Measurements from ENCODE around the gene DLX4. TPM values are rescaled to one million over a fixed set of nuclear protein-coding genes. Genes with fewer than 3 reads are reported as not detected.

DLX4 gene
- total RNA-seq, 1 experiment from 2014 or later = 2.5 TPM

GRCh38 chr17:49964303-49964768 lies 4.7 kb upstream of the DLX4 start:
- Histone ChIP-seq H3K27me3 (ENCODE audit: insufficient read depth, low read length) (peaks cover 68% of the 10 kb centered on the region), H3K9ac (ENCODE audit: extremely low read depth, insufficient read length, low read length) (no peak overlapping the region), H3K4me1 (ENCODE audit: insufficient read depth, low read length) (no peaks in the 10 kb centered on the region), H3K4ac (ENCODE audit: low read depth, low read length) (no peak overlapping the region), H4K8ac (replicated peaks; ENCODE audit: insufficient read length, low read depth, low read length) (no peak overlapping the region), H3K56ac (ENCODE audit: insufficient read length, low read depth, low read length) (no peak overlapping the region), H4K20me1 (ENCODE audit: control insufficient read depth, insufficient read depth, insufficient read length) (no peaks in the 10 kb centered on the region), H3K79me1 (ENCODE audit: insufficient read depth, low read depth, low read length, poor library complexity, severe bottlenecking) (no peaks in the 10 kb centered on the region), H2AK5ac (ENCODE audit: insufficient read length, low read length) (no peak overlapping the region), H2BK120ac (ENCODE audit: low read depth, low read length, poor library complexity, severe bottlenecking) (no peak overlapping the region), H3K9me3 (ENCODE audit: control insufficient read depth, low read depth, low read length) (no peaks in the 10 kb centered on the region), H2BK5ac (ENCODE audit: insufficient read length, low read length) (no peak overlapping the region), H2BK12ac (ENCODE audit: insufficient read length, low read depth, low read length) (no peak overlapping the region), H2AFZ (ENCODE audit: low read length) (no peak overlapping the region), H4K5ac (ENCODE audit: insufficient read length, low read depth, low read length) (no peak overlapping the region), H3K4me2 (ENCODE audit: insufficient read depth, insufficient read length, low read length) (peak overlapping the region; percentile 37), H2BK20ac (ENCODE audit: low read depth, low read length, poor library complexity, severe bottlenecking) (no peak overlapping the region), H3K14ac (ENCODE audit: insufficient read depth, low read length) (no peak overlapping the region; the same call in 1 of the 2 replicates), H3K18ac (ENCODE audit: insufficient read length, low read depth, low read length) (no peak overlapping the region), H3K23me2 (ENCODE audit: insufficient read length, low read depth, low read length, poor library complexity, severe bottlenecking) (peaks cover 13% of the 10 kb centered on the region), H4K91ac (ENCODE audit: insufficient read length, low read depth, low read length) (no peak overlapping the region), H3K79me2 (ENCODE audit: insufficient read depth, low read length) (no peaks in the 10 kb centered on the region), H2BK15ac (ENCODE audit: low read depth, low read length) (no peak overlapping the region), H3K23ac (ENCODE audit: insufficient read length, low read depth, low read length) (no peak overlapping the region), H3K27ac (ENCODE audit: insufficient read length, low read depth, low read length) (no peak overlapping the region), H3T11ph (ENCODE audit: low read length) (no peak overlapping the region)
- Mint-ChIP-seq H3K27ac (no peak overlapping the region), H3K9me3 (peaks cover 0 to 12% of the 10 kb centered on the region in 2 experiments; a peak in 3 of 5 replicates), H3K27me3 (ENCODE audit: low read depth) (peaks cover 98% of the 10 kb centered on the region), H3K36me3 (ENCODE audit: insufficient read depth in 1 of 3, low read depth in 3 of 3) (no peaks in the 10 kb centered on the region; a peak in 2 of 7 replicates), H3K4me3 (peak overlapping the region; percentile 17 to 75; a peak in 4 of 5 replicates), H3K4me1 (peaks cover 32 to 45% of the 10 kb centered on the region in 2 experiments)
- TF ChIP-seq CTCF (conservative IDR thresholded peaks at IDR 0.05) = no peak
- no CpG with 5 or more reads among the region's 18 CpGs for WGBS (ENCODE audit: extremely low coverage, insufficient read length, low lambda C conversion rate)
- DNase-seq = no peak

All from H9 (cell line).